Rectal smooth muscle tissue (tissue), 1 donor: ENCODE data around the gene NID2.

Experiments used
- H3K27ac ChIP-seq: one replicate; pipeline ENCODE4 v1.7.0; 2013; ENCODE audit warnings: low read depth, low read length, inconsistent platforms
- H3K27me3 ChIP-seq: one replicate; pipeline ENCODE4 v1.7.0; 2013; ENCODE audit warnings: low read length; ENCODE audit not compliant: control insufficient read depth, insufficient read depth
- H3K36me3 ChIP-seq: one replicate; pipeline ENCODE4 v1.7.0; 2013; ENCODE audit warnings: low read length; ENCODE audit not compliant: control insufficient read depth, insufficient read depth
- H3K4me1 ChIP-seq: one replicate; pipeline ENCODE4 v1.7.0; 2013; ENCODE audit warnings: low read length; ENCODE audit not compliant: control insufficient read depth, insufficient read depth
- H3K4me3 ChIP-seq: one replicate; pipeline ENCODE4 v1.7.0; 2013; ENCODE audit warnings: low read length
- H3K9ac ChIP-seq: one replicate; pipeline ENCODE4 v1.7.0; 2013; ENCODE audit warnings: low read length

The NID2 gene

GRCh38 chr14:52014601-52015267, 54.1 kb downstream of the NID2 start:
- no peaks in the 10 kb centered on the region for H3K4me1 ChIP-seq
- no peak overlapping the region for H3K4me3 ChIP-seq
- no peaks in the 10 kb centered on the region for H3K27me3 ChIP-seq
- H3K36me3 ChIP-seq = peaks cover 7% of the 10 kb centered on the region
- H3K27ac ChIP-seq = no peak overlapping the region
- no peak overlapping the region for H3K9ac ChIP-seq

GRCh38 chr14:52013984-52014600, 54.8 kb downstream of the NID2 start:
- H3K4me3 ChIP-seq = no peak overlapping the region
- no peak overlapping the region for H3K9ac ChIP-seq
- no peak overlapping the region for H3K27ac ChIP-seq
- H3K36me3 ChIP-seq = peaks cover 7% of the 10 kb centered on the region
- H3K27me3 ChIP-seq = no peaks in the 10 kb centered on the region
- H3K4me1 ChIP-seq = no peaks in the 10 kb centered on the region

- Histone ChIP-seq H3K27ac (no peak overlapping the region), H3K4me1 (no peaks in the 10 kb centered on the region), H3K4me3 (no peak overlapping the region), H3K27me3 (no peaks in the 10 kb centered on the region), H3K9ac (no peak overlapping the region), H3K36me3 (peaks cover 15% of the 10 kb centered on the region)
Observed at GRCh38 chr14:52012635-52013034, 56.2 kb downstream of the NID2 start.

- H3K4me3 ChIP-seq = no peak overlapping the region
- no peak overlapping the region for H3K27ac ChIP-seq
- no peaks in the 10 kb centered on the region for H3K27me3 ChIP-seq
- peaks cover 16% of the 10 kb centered on the region for H3K36me3 ChIP-seq
- no peak overlapping the region for H3K9ac ChIP-seq
- no peaks in the 10 kb centered on the region for H3K4me1 ChIP-seq
Observed at GRCh38 chr14:52011523-52011922, 57.3 kb downstream of the NID2 start.

- no peak overlapping the region for H3K9ac ChIP-seq
- peaks cover 23% of the 10 kb centered on the region for H3K36me3 ChIP-seq
- no peak overlapping the region for H3K27ac ChIP-seq
Observed at GRCh38 chr14:52010173-52010693, 58.6 kb downstream of the NID2 start.

GRCh38 chr14:52008136-52008535, 60.7 kb downstream of the NID2 start:
- H3K36me3 ChIP-seq = peaks cover 29% of the 10 kb centered on the region
- no peak overlapping the region for H3K27ac ChIP-seq
- no peaks in the 10 kb centered on the region for H3K27me3 ChIP-seq

More at GRCh38 chr14:52010173-52010693, 58.6 kb downstream of the NID2 start:
- Histone ChIP-seq H3K4me1 (no peaks in the 10 kb centered on the region), H3K27me3 (no peaks in the 10 kb centered on the region), H3K4me3 (no peak overlapping the region)

GRCh38 chr14:52007637-52008036, 61.2 kb downstream of the NID2 start:
- H3K27me3 ChIP-seq = no peaks in the 10 kb centered on the region
- H3K27ac ChIP-seq = no peak overlapping the region
- H3K9ac ChIP-seq = no peak overlapping the region
- H3K4me1 ChIP-seq = peaks cover 12% of the 10 kb centered on the region
- no peak overlapping the region for H3K4me3 ChIP-seq
- peaks cover 29% of the 10 kb centered on the region for H3K36me3 ChIP-seq

More at GRCh38 chr14:52008136-52008535, 60.7 kb downstream of the NID2 start:
- no peak overlapping the region for H3K4me3 ChIP-seq
- peaks cover 8% of the 10 kb centered on the region for H3K4me1 ChIP-seq
- no peak overlapping the region for H3K9ac ChIP-seq

- peaks cover 33% of the 10 kb centered on the region for H3K36me3 ChIP-seq
- no peaks in the 10 kb centered on the region for H3K27me3 ChIP-seq
- H3K27ac ChIP-seq = no peak overlapping the region
Observed at GRCh38 chr14:52007211-52007610, 61.6 kb downstream of the NID2 start.

GRCh38 chr14:52006361-52006760, 62.5 kb downstream of the NID2 start:
- Histone ChIP-seq H3K9ac (no peak overlapping the region), H3K27ac (no peak overlapping the region), H3K4me1 (peaks cover 17% of the 10 kb centered on the region), H3K36me3 (peaks cover 33% of the 10 kb centered on the region), H3K4me3 (no peak overlapping the region), H3K27me3 (no peaks in the 10 kb centered on the region)

More at GRCh38 chr14:52007211-52007610, 61.6 kb downstream of the NID2 start:
- no peak overlapping the region for H3K9ac ChIP-seq
- no peak overlapping the region for H3K4me3 ChIP-seq
- H3K4me1 ChIP-seq = peaks cover 17% of the 10 kb centered on the region

GRCh38 chr14:52005625-52006024, 63.2 kb downstream of the NID2 start:
- Histone ChIP-seq H3K4me3 (no peak overlapping the region), H3K4me1 (peaks cover 20% of the 10 kb centered on the region), H3K36me3 (peaks cover 35% of the 10 kb centered on the region), H3K27ac (no peak overlapping the region), H3K27me3 (no peaks in the 10 kb centered on the region), H3K9ac (no peak overlapping the region)

- Histone ChIP-seq H3K36me3 (peaks cover 34% of the 10 kb centered on the region), H3K4me3 (no peak overlapping the region), H3K9ac (no peak overlapping the region), H3K27me3 (no peaks in the 10 kb centered on the region), H3K27ac (peak overlapping the region; percentile 82), H3K4me1 (peaks cover 21% of the 10 kb centered on the region)
Observed at GRCh38 chr14:52003324-52003723, 65.5 kb downstream of the NID2 start.

- Histone ChIP-seq H3K4me1 (peaks cover 21% of the 10 kb centered on the region), H3K27me3 (no peaks in the 10 kb centered on the region), H3K36me3 (peaks cover 26% of the 10 kb centered on the region), H3K27ac (peak overlapping the region; percentile 82), H3K4me3 (no peak overlapping the region), H3K9ac (no peak overlapping the region)
Observed at GRCh38 chr14:52002542-52002941, 66.3 kb downstream of the NID2 start.

- peaks cover 23% of the 10 kb centered on the region for H3K36me3 ChIP-seq
- no peaks in the 10 kb centered on the region for H3K27me3 ChIP-seq
- no peak overlapping the region for H3K4me3 ChIP-seq
- peaks cover 21% of the 10 kb centered on the region for H3K4me1 ChIP-seq
- H3K27ac ChIP-seq = no peak overlapping the region
- H3K9ac ChIP-seq = no peak overlapping the region
Observed at GRCh38 chr14:52000696-52001095, 68.2 kb downstream of the NID2 start.
